GM12878 (cell line): ENCODE measurements around the gene PPP4R4. TPM values are rescaled to one million over a fixed set of nuclear protein-coding genes. Genes with fewer than 3 reads are reported as not detected.

ENCODE experiments used
- ATAC-seq: fragments of 200-7000 bp; cut with Tn5 transposase; 3 replicates; pipeline ENCODE4 v1.9.1; 2020; ENCODE audit warnings: mild to moderate bottlenecking, moderate library complexity
- BruUV-seq: library from RNA; stranded (reverse); fragments of 400-500 nt; replicated peaks from 2 replicates; lab custom pipeline; 2021; lab: Mats Ljungman, UMichigan
- CTCF ChIA-PET: fragments of 300-600 bp; sonication (Branson Sonifier 250); formaldehyde crosslinking; extraction: SDS; loops from one replicate; lab custom pipeline; 2021; ENCODE audit warnings: inconsistent platforms; lab: Yijun Ruan, JAX
- POLR2A ChIA-PET: fragments of 350-600 bp; formaldehyde crosslinking; extraction: SDS; loops from one replicate; lab custom pipeline; 2021; ENCODE audit warnings: inconsistent platforms; lab: Charles Lee
- RAD21 ChIA-PET: fragments of 300-600 bp; sonication (Branson Sonifier 250); formaldehyde crosslinking; loops from one replicate; lab custom pipeline; 2023; ENCODE audit warnings: antibody characterized with exemption; ENCODE audit not compliant: unreplicated experiment; lab: Charles Lee
- SMC1A ChIA-PET: fragments of 300-600 bp; sonication (Branson Sonifier 250); formaldehyde crosslinking; loops from one replicate; lab custom pipeline; 2023; ENCODE audit not compliant: unreplicated experiment, uncharacterized antibody; lab: Charles Lee
- DNase-seq: peaks from one replicate; pipeline ENCODE4 v3.0.0-alpha.2; 2011; ENCODE audit warnings: low read depth, low spot score
- FAIRE-seq: peaks from 3 replicates; lab custom pipeline; 2011; peaks lifted over from hg19 to GRCh38; lab: Jason Lieb, UNC
- H2AFZ ChIP-seq: 2 replicates; pipeline ENCODE4 v1.6.0; 2011; ENCODE audit warnings: low read depth, low read length, control low read depth; ENCODE audit not compliant: control insufficient read depth
- H3K27ac ChIP-seq: 2 replicates; pipeline ENCODE4 v1.5.1; 2011; ENCODE audit warnings: control low read depth; ENCODE audit not compliant: control insufficient read depth, insufficient read depth
- H3K27me3 ChIP-seq, 2 experiments: replicated peaks in 1 of 2; 2 replicates each; pipeline versions ENCODE4 v1.6.0 to v1.6.1; 2011; ENCODE audit warnings: low read length in 1 of 2; ENCODE audit not compliant: control insufficient read depth in 2 of 2, insufficient read depth in 2 of 2
- H3K36me3 ChIP-seq, 2 experiments: 2 replicates each; pipeline ENCODE4 v1.5.1; 2011; ENCODE audit warnings: low read length in 1 of 2; ENCODE audit not compliant: control insufficient read depth in 2 of 2, insufficient read depth in 2 of 2
- H3K4me1 ChIP-seq: 2 replicates; pipeline ENCODE4 v1.6.1; 2011; ENCODE audit warnings: mild to moderate bottlenecking, low read length, moderate library complexity, mixed read lengths; ENCODE audit not compliant: control insufficient read depth, insufficient read depth
- H3K4me2 ChIP-seq: 2 replicates; pipeline ENCODE4 v1.6.0; 2011; ENCODE audit warnings: control low read depth; ENCODE audit not compliant: control insufficient read depth, insufficient read depth
- H3K4me3 ChIP-seq: fragments of 200-600 bp; sonication (generic); 2 replicates; pipeline ENCODE4 v1.5.1; 2016
- H3K79me2 ChIP-seq: 2 replicates; pipeline ENCODE4 v1.6.0; 2011; ENCODE audit warnings: low read length; ENCODE audit not compliant: control insufficient read depth, insufficient read depth
- H3K9ac ChIP-seq: 2 replicates; pipeline ENCODE4 v1.8.0; 2011; ENCODE audit warnings: low read length, control low read depth, mixed read lengths; ENCODE audit not compliant: control insufficient read depth, insufficient read depth
- H3K9me3 ChIP-seq: replicated peaks from 3 replicates; pipeline ENCODE4 v1.5.1; 2011; ENCODE audit warnings: mild to moderate bottlenecking, low read length; ENCODE audit not compliant: control insufficient read depth, insufficient read depth
- H4K20me1 ChIP-seq: 2 replicates; pipeline ENCODE4 v1.6.0; 2011; ENCODE audit not compliant: control insufficient read depth, insufficient read depth
- KLF5 ChIP-seq: fragments of 450-650 bp; IDR thresholded peaks from 2 replicates; pipeline ENCODE4 v1.6.1; 2014; ENCODE audit warnings: mild to moderate bottlenecking; ENCODE audit not compliant: partially characterized antibody
- MEF2B ChIP-seq: fragments of 450-650 bp; IDR thresholded peaks from 2 replicates; pipeline ENCODE4 v1.6.1; 2018; ENCODE audit warnings: mild to moderate bottlenecking, moderate library complexity; ENCODE audit not compliant: partially characterized antibody, poor library complexity, severe bottlenecking
- POLR2AphosphoS5 ChIP-seq: IDR thresholded peaks from 2 replicates; pipeline ENCODE4 v1.6.1; 2011; ENCODE audit warnings: mild to moderate bottlenecking, low read length, inconsistent platforms
- ZBTB11 ChIP-seq: fragments of 450-650 bp; formaldehyde crosslinking; IDR thresholded peaks from 2 replicates; pipeline ENCODE4 v1.5.0; 2022; ENCODE audit warnings: mild to moderate bottlenecking, missing genetic modification characterization
- WGBS: methylation state at CpG from one replicate; pipeline ENCODE4 v1.1.6; 2016; ENCODE audit warnings: low lambda C conversion rate; ENCODE audit not compliant: insufficient replicate concordance, insufficient coverage; ENCODE audit errors: missing lambda C conversion rate; 5-methylcytosine and 5-hydroxymethylcytosine counted together
- in situ Hi-C: fragments of 300-500 bp; cut with MboI; formaldehyde crosslinking; loops from 9 replicates; pipeline ENCODE4 v1.14.3; 2018; ENCODE audit warnings: mixed read lengths
- intact Hi-C: fragments of 100-400 bp; cut with micrococcal nuclease; formaldehyde crosslinking; loops from one replicate; pipeline ENCODE4 v1.14.2; 2022; ENCODE audit not compliant: unreplicated experiment
- polyA plus RNA-seq, 11 experiments: library from polyadenylated mRNA; depleted of rRNA in 4 of 11; unstranded in 6 of 11; stranded (reverse) in 5 of 11; fragments of >200 nt; fragmentation: Nextera tagmentation in 4 of 11; fragmentation: Illumina TruSeq in 1 of 11; extraction: Ambion mirVana in 4 of 11; extraction: Trizol in 1 of 11; gene quantifications; 1 replicate in 1 of 11; 2 replicates in 10 of 11; pipeline versions ENCODE4 v1.2.1 to v1.2.3, GENCODE V29; 2011 to 2016; ENCODE audit warnings: inconsistent platforms in 2 of 11, missing spikeins in 2 of 11, low read depth in 1 of 11
- total RNA-seq, 4 experiments: library from RNA; depleted of rRNA in 3 of 4; stranded (reverse); fragments of >200 nt in 3 of 4; fragmentation: Illumina TruSeq in 1 of 4; extraction: Trizol in 1 of 4; gene quantifications; 2 replicates each; pipeline versions ENCODE4 v1.2.1 to v1.2.3, GENCODE V29; 2013 to 2021

The PPP4R4 gene
- total and polyA plus RNA-seq, 10 of the 15 experiments (the other 5 are each of a cell fraction or from before 2014, with no cell fraction given) = 0.01 to 0.13 (median 0.08) TPM; not detected in 4

DNA sequence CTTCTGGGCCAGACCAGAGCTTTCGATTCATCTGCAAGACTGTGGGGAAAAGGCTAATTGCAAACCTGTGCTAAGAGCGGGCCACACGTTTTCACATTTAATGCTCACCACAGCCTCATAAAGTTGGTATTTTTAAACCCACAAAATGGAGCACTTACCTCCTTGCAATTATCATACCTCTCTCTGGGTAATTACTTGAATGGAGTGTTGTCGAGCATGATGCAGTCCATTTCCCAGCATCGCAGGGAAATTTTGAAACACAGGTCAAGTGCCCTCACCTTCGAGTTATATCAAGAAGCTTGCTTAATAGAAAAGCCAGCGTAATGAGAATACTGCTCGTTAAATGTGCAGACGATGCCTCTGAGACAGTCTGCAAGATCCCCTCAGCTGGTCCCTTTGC is 35.9 kb upstream of the PPP4R4 start:
- RAD21 ChIA-PET = interaction anchor here (0.8 to 3.3 kb wide), 2 partner anchors 102 to 105 kb away, joined by 3 to 82 read pairs; no protein-coding TSS in a partner anchor
- intact Hi-C loops = loop anchor here (5.0 to 10.0 kb wide), 2 partner anchors 347 to 481 kb away; no protein-coding TSS in a partner anchor
- H3K36me3 ChIP-seq = no peaks in the 10 kb centered on the region

More for the DNA sequence above, 35.9 kb upstream of the PPP4R4 start:
- WGBS = 43% methylated on average over 9 of the region's 9 CpGs
- H3K79me2 ChIP-seq = no peaks in the 10 kb centered on the region
- H2AFZ ChIP-seq = no peak overlapping the region
- H3K27ac ChIP-seq = no peak overlapping the region
- BruUV-seq = no TSS peak
- ChIA-PET SMC1A (interaction anchor here (0.9 to 4.7 kb wide), 5 partner anchors 41 to 199 kb away, joined by 3 to 73 read pairs (median 6); no protein-coding TSS in a partner anchor), POLR2A (interaction anchor here (1.0 kb wide), 1 partner anchor 200 kb away, joined by 4 read pairs; no protein-coding TSS in a partner anchor), CTCF (interaction anchor here (1.1 to 8.9 kb wide), 7 partner anchors 9 to 482 kb away, joined by 3 to 221 read pairs (median 5); partner anchors contain the start of gene IFI27L2)
- TF ChIP-seq KLF5 (no peak), MEF2B (no peak), ZBTB11 (CRISPR knock-in tag) (no peak), POLR2AphosphoS5 (no peak)
- FAIRE-seq (no peak), DNase-seq (no peak), ATAC-seq (no peak)
- no peak overlapping the region for H3K4me2 ChIP-seq
- H3K4me1 ChIP-seq = no peaks in the 10 kb centered on the region
- in situ Hi-C loops = loop anchor here (5.0 kb wide), 2 partner anchors 101 to 206 kb away; no protein-coding TSS in a partner anchor
- H3K27me3 ChIP-seq = no peaks in the 10 kb centered on the region; a peak in 1 of 4 replicates
- no peaks in the 10 kb centered on the region for H4K20me1 ChIP-seq
- H3K4me3 ChIP-seq = no peak overlapping the region
- H3K9me3 ChIP-seq = no peaks in the 10 kb centered on the region; the same call in 2 of the 3 replicates
- H3K9ac ChIP-seq = no peak overlapping the region
